ENCODE results near the gene NOTO.
"Not testable (repeated sequence)": the region's sequence is repeated elsewhere in the genome, so short reads cannot be mapped to it uniquely, and the experiment has no call there.

NOTO gene

GRCh38 chr2:73202156-73203054 lies at the start of gene NOTO:
NOTO (plus strand) TSS chr2:73202574; CDS start chr2:73202667, 93 bp downstream.
- DNase-seq = peak; percentile 11

- peak; percentile 29 for DNase-seq
Observed at GRCh38 chr2:73156539-73157124, 45.7 kb upstream of the NOTO start.

GRCh38 chr2:73162856-73163391 lies 39.5 kb upstream of the NOTO start:
- no peak for DNase-seq

- DNase-seq = peak; percentile 71
Observed at GRCh38 chr2:73163483-73164367, 38.6 kb upstream of the NOTO start.

- DNase-seq = not testable (repeated sequence)
Observed at GRCh38 chr2:73165978-73166377, 36.4 kb upstream of the NOTO start.

- not testable (repeated sequence) for DNase-seq
Observed at GRCh38 chr2:73166813-73167212, 35.6 kb upstream of the NOTO start.

GRCh38 chr2:73168348-73168747 lies 34.0 kb upstream of the NOTO start:
- not testable (repeated sequence) for DNase-seq

GRCh38 chr2:73170341-73170740 lies 32.0 kb upstream of the NOTO start:
- not testable (repeated sequence) for DNase-seq

- DNase-seq = peak; percentile 68
Observed at GRCh38 chr2:73172963-73173362, 29.4 kb upstream of the NOTO start.

GRCh38 chr2:73173781-73174180 lies 28.6 kb upstream of the NOTO start:
- no peak for DNase-seq

- no peak for DNase-seq
Observed at GRCh38 chr2:73174244-73174643, 28.1 kb upstream of the NOTO start.

GRCh38 chr2:73174941-73175662 lies 27.3 kb upstream of the NOTO start:
- no peak for DNase-seq

- DNase-seq = peak; percentile 75
Observed at GRCh38 chr2:73175663-73176204, 26.6 kb upstream of the NOTO start.

- peak; percentile 11 for DNase-seq
Observed at GRCh38 chr2:73176205-73176880, 26.0 kb upstream of the NOTO start.

- DNase-seq = peak; percentile 89
Observed at GRCh38 chr2:73176881-73177644, 25.3 kb upstream of the NOTO start.

GRCh38 chr2:73177645-73178255 lies 24.6 kb upstream of the NOTO start:
- DNase-seq = no peak

GRCh38 chr2:73185965-73186364 lies 16.4 kb upstream of the NOTO start:
- DNase-seq = no peak

- DNase-seq = no peak
Observed at GRCh38 chr2:73187549-73187948, 14.8 kb upstream of the NOTO start.

- DNase-seq = no peak
Observed at GRCh38 chr2:73197579-73197978, 4.8 kb upstream of the NOTO start.

GRCh38 chr2:73200281-73200680 lies 2.1 kb upstream of the NOTO start:
- not testable (repeated sequence) for DNase-seq
